ENCODE data around the gene ZNF107. TPM values are rescaled to one million over a fixed set of nuclear protein-coding genes. Genes with fewer than 3 reads are reported as not detected.
"Not testable (repeated sequence)": the region's sequence is repeated elsewhere in the genome, so short reads cannot be mapped to it uniquely, and the experiment has no call there.

ZNF107 gene
- total RNA-seq, 2 donors from 2014 or later: 16.0 to 23.4 TPM

DNA sequence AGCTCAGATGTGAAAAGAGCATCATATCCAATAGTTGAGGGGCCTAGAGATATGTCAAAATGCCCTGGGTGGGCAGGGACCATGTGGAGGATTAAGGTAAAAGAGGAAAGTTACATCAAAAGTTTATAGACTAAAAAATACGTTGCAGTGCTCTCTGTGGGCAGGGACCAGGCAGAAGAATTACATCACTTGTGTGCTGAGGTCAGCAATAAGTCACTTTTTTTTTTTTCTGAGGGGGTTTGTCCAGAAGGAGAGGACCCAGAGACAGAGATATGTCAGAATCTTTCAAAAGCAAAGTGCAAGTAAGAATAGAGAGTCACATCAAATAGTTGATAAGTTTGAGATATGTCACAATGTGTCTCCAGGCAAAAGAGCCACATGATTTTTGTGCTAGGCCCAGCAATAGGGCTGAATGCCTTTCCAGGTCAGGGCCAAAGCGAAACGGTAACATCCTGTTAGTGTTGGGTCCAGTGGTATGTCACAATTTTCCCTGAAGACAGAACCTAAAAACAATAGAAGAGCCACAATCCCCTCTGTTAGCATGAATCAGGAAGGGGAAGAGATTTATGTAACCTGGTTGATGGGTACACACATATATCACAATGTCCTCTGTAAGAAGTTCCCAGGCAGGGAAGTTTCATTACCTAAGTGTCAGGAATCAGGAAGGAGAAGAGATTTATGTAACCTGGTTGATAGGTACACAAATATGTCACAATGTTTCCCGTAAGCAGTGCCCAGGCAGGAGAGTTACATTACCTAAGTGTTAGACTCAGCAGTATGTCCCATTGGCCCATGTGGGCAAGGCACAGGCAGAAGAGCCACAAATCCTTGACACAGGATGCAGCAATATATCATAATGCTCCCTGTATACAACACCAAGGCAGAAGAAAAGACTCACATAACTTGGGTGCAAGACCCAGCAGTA is 28.1 kb upstream of the ZNF107 start:
- no peaks in the 10 kb centered on the region for H3K4me1 Mint-ChIP-seq
- H3K27ac Mint-ChIP-seq: peak overlapping the region; percentile 16
- H3K36me3 Mint-ChIP-seq (ENCODE audit: low read depth): no peaks in the 10 kb centered on the region
- no peaks in the 10 kb centered on the region for H3K9me3 Mint-ChIP-seq
- H3K27me3 Mint-ChIP-seq: no peaks in the 10 kb centered on the region
- H3K4me3 Mint-ChIP-seq: no peak overlapping the region
- no peak for ATAC-seq (replicated peaks)

DNA sequence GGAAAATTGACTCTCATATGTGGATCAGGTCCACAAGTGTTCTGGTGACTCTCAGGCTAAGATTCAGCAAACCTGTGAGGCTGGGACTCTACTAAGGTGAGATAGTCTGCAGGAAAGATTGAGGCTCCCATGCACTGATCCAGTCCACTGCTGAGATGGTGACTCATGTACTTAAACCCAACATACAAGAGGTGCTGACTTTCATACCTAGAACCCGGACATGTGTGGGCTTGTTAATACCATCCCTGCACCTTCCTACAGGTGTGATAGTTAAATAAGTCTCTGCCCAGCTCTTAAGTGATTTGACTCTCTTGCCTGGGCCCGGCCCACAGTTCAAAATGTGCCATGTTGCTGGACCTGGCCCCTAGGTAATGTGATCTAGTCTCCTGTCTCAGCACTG is 27.1 kb upstream of the ZNF107 start:
- no peak for ATAC-seq (replicated peaks)
- Mint-ChIP-seq H3K27me3 (no peaks in the 10 kb centered on the region), H3K27ac (peak overlapping the region; percentile 23), H3K9me3 (no peaks in the 10 kb centered on the region), H3K4me3 (no peak overlapping the region), H3K36me3 (ENCODE audit: low read depth) (no peaks in the 10 kb centered on the region), H3K4me1 (no peaks in the 10 kb centered on the region)

DNA sequence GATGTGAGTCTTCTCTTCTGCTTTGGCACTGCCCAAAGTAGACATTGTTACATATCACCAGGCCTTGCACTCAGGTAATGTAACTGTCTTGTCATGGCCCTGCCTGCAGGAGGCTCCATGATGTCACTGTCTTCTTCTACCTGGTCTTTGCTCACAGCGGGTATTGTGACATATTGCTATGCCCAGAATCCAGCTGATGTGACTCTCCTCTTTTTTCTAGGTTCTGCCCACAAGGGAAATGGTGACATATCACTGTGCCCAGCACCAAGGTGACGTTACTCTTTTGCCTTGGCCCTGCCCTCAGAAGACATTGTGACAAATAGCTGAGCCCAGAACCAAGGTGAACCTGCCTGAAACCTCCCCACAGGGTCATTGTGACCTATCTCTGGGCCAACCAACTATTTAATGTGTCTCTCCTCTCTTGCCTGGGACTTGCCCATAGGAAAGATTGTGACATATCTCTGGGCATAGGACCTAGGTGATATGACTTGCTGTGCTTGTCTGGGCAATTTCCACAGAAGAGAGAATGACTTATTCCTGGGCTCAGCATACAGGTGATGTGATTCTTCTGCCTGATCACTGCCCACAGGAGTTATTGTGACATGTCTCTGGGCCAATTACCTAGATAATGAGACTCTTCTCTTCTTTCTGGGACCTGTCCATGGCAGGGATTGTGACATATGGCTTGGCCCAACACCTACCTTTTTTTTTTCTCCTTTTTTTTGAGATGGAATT is 26.5 kb upstream of the ZNF107 start:
- peak overlapping the region; percentile 23 for H3K27ac Mint-ChIP-seq
- ATAC-seq (replicated peaks): peak; percentile 65
- no peaks in the 10 kb centered on the region for H3K36me3 Mint-ChIP-seq (ENCODE audit: low read depth)
- no peak overlapping the region for H3K4me3 Mint-ChIP-seq
- no peaks in the 10 kb centered on the region for H3K4me1 Mint-ChIP-seq
- H3K9me3 Mint-ChIP-seq: no peaks in the 10 kb centered on the region
- no peaks in the 10 kb centered on the region for H3K27me3 Mint-ChIP-seq

DNA sequence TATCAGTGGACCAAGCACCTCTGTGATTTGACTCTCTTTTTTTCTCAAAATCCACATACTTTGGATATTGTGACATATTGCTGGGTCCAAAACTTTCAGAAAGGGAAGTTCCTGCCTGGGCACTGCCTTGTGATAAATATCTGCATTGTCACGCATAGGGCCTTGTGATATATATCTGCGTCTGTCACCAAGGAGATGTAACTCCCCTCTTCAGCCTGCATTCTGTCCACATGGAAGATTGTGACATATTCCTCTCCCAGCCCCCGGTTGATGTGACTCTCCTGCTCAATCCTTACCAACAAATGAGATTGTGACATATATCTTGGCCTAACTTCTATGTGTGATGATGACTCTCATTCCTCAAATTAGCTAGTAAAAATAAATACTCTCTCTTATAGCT is 25.4 kb upstream of the ZNF107 start:
- H3K27ac Mint-ChIP-seq: no peak overlapping the region
- no peaks in the 10 kb centered on the region for H3K4me1 Mint-ChIP-seq
- no peak for ATAC-seq (replicated peaks)
- no peak overlapping the region for H3K4me3 Mint-ChIP-seq
- no peaks in the 10 kb centered on the region for H3K36me3 Mint-ChIP-seq (ENCODE audit: low read depth)
- no peaks in the 10 kb centered on the region for H3K27me3 Mint-ChIP-seq
- H3K9me3 Mint-ChIP-seq: no peaks in the 10 kb centered on the region

DNA sequence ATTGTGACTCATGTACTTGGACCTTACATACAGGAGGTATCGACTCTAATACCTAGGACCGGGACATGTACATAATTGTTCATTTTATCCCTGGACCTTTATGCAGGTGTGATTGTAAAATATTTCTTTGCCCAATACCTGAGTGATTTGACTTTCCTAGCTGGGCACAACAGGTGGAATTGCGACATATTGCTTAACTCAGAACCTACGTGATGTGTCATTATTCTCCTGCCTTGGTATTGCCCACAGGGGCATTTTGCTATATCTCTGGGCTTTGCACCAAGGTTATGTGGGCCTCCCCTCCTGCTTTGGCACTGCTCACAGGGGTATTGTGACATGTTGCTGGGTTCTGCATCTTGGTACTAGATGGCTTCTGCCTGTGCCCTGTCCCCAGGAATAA is 23.9 kb upstream of the ZNF107 start:
- H3K9me3 Mint-ChIP-seq: no peaks in the 10 kb centered on the region
- no peaks in the 10 kb centered on the region for H3K36me3 Mint-ChIP-seq (ENCODE audit: low read depth)
- H3K27ac Mint-ChIP-seq: no peak overlapping the region
- no peak for ATAC-seq (replicated peaks)
- H3K4me3 Mint-ChIP-seq: no peak overlapping the region
- H3K4me1 Mint-ChIP-seq: no peaks in the 10 kb centered on the region
- H3K27me3 Mint-ChIP-seq: no peaks in the 10 kb centered on the region

DNA sequence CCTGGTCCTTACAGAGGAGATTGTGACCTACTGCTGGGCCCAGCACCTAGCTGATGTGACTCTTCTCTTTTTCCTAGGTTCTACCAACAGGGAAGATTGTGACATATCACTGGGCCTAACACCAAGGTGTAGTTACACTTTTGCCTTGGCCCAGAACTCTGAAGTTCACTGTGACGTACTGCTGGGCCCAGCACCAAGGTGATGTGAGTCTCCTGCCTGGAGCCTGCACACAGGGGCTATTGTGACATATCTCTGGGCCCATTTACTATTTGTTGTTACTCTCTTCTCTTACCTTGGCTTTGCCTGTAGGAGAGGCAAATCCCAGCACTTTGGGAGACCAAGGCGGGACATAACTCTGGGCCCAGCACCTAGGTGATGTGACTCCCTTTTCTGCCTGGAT is 23.1 kb upstream of the ZNF107 start:
- Mint-ChIP-seq H3K36me3 (ENCODE audit: low read depth) (no peaks in the 10 kb centered on the region), H3K27me3 (no peaks in the 10 kb centered on the region), H3K4me1 (no peaks in the 10 kb centered on the region), H3K9me3 (no peaks in the 10 kb centered on the region), H3K4me3 (no peak overlapping the region), H3K27ac (no peak overlapping the region)
- no peak for ATAC-seq (replicated peaks)

DNA sequence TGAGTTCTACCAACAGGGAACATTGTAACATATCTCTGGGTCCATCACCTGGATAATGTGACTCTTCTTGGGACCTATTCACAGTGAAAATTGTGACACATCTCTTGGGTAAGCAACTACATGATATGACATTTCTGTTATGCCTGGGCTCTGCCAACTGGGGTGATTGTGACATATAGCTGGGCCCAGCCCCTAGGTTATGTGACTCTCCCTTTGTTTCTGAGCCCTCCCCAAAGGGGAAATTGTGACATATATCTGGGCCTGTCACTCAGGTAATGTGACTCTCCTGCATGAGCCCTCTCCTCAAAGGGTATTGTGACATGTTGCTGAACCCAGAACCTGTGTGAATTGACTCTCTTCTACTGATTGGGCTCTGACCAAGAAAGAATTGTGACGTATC is 22.4 kb upstream of the ZNF107 start:
- ATAC-seq (replicated peaks): peak; percentile 68
- no peaks in the 10 kb centered on the region for H3K4me1 Mint-ChIP-seq

DNA sequence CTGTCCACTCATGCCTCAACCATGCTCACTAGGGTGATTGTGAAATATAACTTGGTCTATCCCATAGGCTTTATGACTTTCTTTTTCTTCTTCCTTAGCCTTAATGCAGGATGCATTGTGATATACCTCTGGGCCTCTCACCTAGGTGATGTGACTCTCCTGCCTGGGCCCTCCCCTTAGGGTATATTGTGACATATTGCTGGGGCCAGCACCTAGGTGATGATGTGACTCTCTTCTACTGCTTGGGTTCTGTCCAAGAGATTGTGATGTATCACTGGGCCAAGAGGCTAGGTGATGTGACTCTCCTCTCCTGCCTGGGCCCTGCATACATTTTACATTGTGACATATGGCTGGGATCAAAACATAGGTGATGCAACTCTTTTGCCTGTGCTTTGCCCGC is 14.7 kb upstream of the ZNF107 start:
- H3K27me3 Mint-ChIP-seq: no peaks in the 10 kb centered on the region
- H3K27ac Mint-ChIP-seq: no peak overlapping the region
- no peaks in the 10 kb centered on the region for H3K36me3 Mint-ChIP-seq (ENCODE audit: low read depth)
- no peaks in the 10 kb centered on the region for H3K4me1 Mint-ChIP-seq
- H3K9me3 Mint-ChIP-seq: no peaks in the 10 kb centered on the region
- ATAC-seq (replicated peaks): no peak
- no peak overlapping the region for H3K4me3 Mint-ChIP-seq

More for the DNA sequence above, 22.4 kb upstream of the ZNF107 start:
- Mint-ChIP-seq H3K9me3 (no peaks in the 10 kb centered on the region), H3K27me3 (no peaks in the 10 kb centered on the region), H3K27ac (no peak overlapping the region), H3K4me3 (no peak overlapping the region), H3K36me3 (ENCODE audit: low read depth) (no peaks in the 10 kb centered on the region)

DNA sequence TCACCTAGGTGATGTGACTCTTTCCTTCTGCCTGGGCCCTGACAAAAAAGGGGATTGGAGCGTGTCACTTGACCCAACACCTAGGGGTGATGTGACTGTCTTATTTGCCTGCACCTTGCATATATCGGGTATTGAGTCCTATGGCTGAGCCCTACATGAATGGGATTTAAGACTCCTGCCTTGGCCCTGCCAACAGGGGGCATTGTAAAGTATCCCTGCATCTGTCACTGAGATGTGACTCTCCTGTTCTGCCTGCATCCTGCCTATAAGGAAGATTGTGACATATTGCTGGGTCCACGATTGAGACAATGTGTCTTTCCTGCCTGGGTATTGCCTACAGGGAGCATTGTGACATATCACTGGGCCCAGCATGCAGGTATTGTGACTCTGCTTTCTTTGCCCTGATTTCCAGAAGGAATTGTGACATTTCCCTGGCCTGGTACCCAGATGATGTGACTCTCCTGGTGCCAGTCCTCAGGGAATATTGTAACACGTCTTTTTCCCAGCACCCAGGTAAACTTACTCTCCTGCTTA is 14.2 kb upstream of the ZNF107 start:
- H3K36me3 Mint-ChIP-seq (ENCODE audit: low read depth): no peaks in the 10 kb centered on the region
- H3K4me1 Mint-ChIP-seq: no peaks in the 10 kb centered on the region
- no peaks in the 10 kb centered on the region for H3K9me3 Mint-ChIP-seq
- H3K27me3 Mint-ChIP-seq: no peaks in the 10 kb centered on the region
- no peak overlapping the region for H3K27ac Mint-ChIP-seq
- H3K4me3 Mint-ChIP-seq: no peak overlapping the region
- ATAC-seq (replicated peaks): no peak

DNA sequence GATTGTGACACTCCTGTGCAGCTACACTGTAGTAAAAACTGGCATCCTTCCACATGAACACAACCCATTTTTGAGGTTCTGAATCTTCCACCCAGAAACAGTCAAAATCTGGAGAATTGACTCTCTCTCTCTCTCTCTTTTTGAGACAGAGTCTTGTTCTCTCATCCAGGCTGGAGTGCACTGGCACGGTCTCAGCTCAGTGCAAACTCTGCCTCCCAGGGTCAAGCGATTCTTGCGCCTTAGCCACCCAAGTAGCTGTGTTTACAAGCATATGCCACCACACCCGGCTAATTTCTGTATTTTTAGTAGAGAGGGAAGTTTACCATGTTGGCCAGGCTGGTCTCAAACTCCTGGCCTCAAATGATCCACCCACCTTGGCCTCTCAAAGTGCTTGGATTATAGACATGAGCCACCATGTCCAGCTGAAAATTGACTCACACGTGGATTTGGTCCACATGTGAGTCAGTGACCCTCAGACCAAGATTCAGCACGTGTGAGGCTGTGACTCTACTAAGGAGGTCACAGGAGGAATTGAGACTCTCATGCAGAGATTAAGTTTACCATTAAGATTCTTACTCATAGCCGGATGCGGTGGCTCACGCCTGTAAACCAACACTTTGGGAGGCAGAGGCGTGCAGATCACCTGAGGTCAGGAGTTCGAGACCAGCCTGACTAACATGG is 12.1 kb upstream of the ZNF107 start:
- ATAC-seq (replicated peaks): no peak
- H3K27ac Mint-ChIP-seq: no peak overlapping the region
- H3K4me1 Mint-ChIP-seq: no peaks in the 10 kb centered on the region
- no peak overlapping the region for H3K4me3 Mint-ChIP-seq
- H3K9me3 Mint-ChIP-seq: no peaks in the 10 kb centered on the region
- H3K27me3 Mint-ChIP-seq: no peaks in the 10 kb centered on the region
- no peaks in the 10 kb centered on the region for H3K36me3 Mint-ChIP-seq (ENCODE audit: low read depth)

DNA sequence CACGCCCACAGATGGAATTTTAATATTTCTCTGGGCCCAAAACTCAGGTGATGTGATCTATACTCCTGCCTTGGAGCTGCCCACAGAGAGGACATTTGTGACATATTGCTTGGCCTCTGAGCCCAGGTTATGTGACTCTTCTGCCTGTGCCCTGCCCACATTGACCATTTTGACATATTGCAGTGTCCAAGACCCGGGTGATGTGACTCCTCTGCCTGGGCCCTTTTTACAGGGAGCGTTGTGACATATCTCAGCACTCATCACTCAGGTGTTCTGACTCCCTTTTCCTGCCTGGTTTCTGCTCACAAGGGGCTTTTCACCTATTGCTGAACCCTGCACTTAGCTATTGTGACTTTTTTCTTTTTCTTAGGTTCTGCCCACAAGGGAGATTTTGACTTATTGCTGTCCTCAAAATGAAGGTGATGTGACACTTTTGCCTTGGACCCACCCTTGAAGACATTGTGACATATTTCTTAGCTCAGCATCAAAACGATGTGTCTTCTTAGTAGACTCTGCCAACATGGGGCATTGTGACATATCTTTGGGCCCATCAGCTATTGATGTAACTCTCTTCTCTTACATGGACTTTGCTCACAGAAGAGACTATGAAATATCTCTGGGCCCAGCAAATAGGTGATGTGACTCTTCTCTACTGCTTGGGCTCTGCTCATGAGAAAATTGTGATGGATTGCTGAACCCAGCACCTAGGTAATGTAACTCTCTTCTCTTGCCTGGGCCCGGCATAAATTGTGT is 11.0 kb upstream of the ZNF107 start:
- no peak for ATAC-seq (replicated peaks)
- Mint-ChIP-seq H3K36me3 (ENCODE audit: low read depth) (no peaks in the 10 kb centered on the region), H3K9me3 (no peaks in the 10 kb centered on the region), H3K27me3 (no peaks in the 10 kb centered on the region), H3K4me1 (no peaks in the 10 kb centered on the region), H3K4me3 (no peak overlapping the region), H3K27ac (no peak overlapping the region)

DNA sequence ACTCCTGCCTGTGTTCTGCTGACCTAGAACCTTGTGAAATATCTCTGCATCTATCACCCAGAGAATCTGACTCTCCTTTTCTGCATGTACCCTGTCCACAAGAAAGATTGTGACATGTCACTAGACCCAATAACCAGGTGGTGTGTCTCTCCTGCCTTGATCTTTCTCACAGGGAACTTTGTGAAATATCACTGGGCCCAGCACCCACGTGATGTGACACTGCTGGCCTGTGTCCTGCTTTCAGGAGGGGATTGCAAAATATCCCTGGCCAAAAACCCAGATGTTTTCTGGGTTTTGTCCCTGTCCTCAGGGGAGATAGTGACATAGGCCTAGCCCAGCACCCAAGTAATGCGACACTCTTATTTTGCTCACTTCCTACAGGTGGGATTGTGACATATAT is 10.1 kb upstream of the ZNF107 start:
- H3K36me3 Mint-ChIP-seq (ENCODE audit: low read depth): no peaks in the 10 kb centered on the region
- ATAC-seq (replicated peaks): no peak
- H3K27me3 Mint-ChIP-seq: no peaks in the 10 kb centered on the region
- H3K9me3 Mint-ChIP-seq: no peaks in the 10 kb centered on the region
- no peak overlapping the region for H3K27ac Mint-ChIP-seq
- no peaks in the 10 kb centered on the region for H3K4me1 Mint-ChIP-seq
- no peak overlapping the region for H3K4me3 Mint-ChIP-seq

DNA sequence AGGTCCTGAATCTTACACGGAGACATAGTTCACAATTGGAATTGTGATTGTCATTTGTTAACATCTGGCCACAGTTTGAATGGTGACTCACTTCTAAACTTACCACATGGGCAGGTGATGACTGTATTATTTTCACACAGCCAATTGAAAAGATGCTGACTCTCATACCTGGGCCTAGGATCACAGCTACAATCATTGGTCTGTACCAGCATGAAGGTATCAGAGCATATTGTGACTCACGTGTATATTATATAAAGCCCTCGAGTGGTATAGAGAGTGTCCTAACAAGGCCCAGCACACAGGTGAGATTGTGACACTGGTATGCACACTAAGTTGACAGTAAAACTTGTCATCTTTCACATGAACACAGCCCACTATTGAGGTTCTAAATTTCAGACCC is 9.4 kb upstream of the ZNF107 start:
- Mint-ChIP-seq H3K27me3 (no peaks in the 10 kb centered on the region), H3K27ac (no peak overlapping the region), H3K36me3 (ENCODE audit: low read depth) (no peaks in the 10 kb centered on the region), H3K9me3 (peaks cover 5% of the 10 kb centered on the region), H3K4me3 (no peak overlapping the region), H3K4me1 (no peaks in the 10 kb centered on the region)
- peak; percentile 75 for ATAC-seq (replicated peaks)

DNA sequence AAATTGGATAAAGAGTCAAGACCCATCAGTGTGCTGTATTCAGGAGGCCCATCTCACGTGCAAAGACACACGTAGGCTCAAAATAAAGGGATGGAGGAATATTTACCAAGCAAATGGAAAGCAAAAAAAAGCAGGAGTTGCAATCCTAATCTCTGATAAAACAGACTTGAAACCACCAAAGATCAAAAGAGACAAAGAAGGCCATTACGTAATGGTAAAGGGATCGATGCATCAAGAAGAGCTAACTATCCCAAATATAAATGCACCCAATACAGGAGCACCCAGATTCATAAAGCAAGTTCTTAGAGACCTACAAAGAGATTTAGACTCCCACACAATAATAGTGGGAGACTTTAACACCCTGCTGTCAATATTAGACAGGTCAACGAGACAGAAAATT is 3.8 kb upstream of the ZNF107 start:
- peaks cover 21% of the 10 kb centered on the region for H3K4me1 Mint-ChIP-seq
- not testable (repeated sequence) for H3K27me3 Mint-ChIP-seq; ATAC-seq (replicated peaks); H3K27ac Mint-ChIP-seq; H3K9me3 Mint-ChIP-seq
- peak overlapping the region; percentile 32 for H3K4me3 Mint-ChIP-seq
- H3K36me3 Mint-ChIP-seq (ENCODE audit: low read depth): peaks cover 11% of the 10 kb centered on the region

Measured in activated T-helper 17 cell treated with anti-CD3 and anti-CD28 coated beads, Interleukin-2, amount 50 U/mL, for 72 hours (primary cell).